ENCODE data around the gene MUL1.

GRCh38 chr1:20449735-20450311, 58.1 kb downstream of the MUL1 start:
- TF ChIP-seq POLR2AphosphoS5 (IDR thresholded peaks at IDR 0.05) (no peak), POLR2A (IDR thresholded peaks at IDR 0.05) (no peak), CTCF (IDR thresholded peaks at IDR 0.05) (no peak), EP300 (IDR thresholded peaks at IDR 0.05) (no peak)
